Inflammatory macrophage (primary cell): ENCODE results near the gene GK.
A peak's percentile ranks its signal among the peaks of the same experiment; 100 is the strongest.
"Not testable (repeated sequence)": the region's sequence is repeated elsewhere in the genome, so short reads cannot be mapped to it uniquely, and the experiment has no call there.

Experiments used
- DNase-seq, 2 donors: peaks; one replicate each; pipeline ENCODE4 v3.0.0-alpha.2; 2020 to 2022
- total RNA-seq, 18 experiments: gene quantifications; one replicate each; lab custom pipeline; 2026; ENCODE audit warnings: mixed read lengths in 6 of 18, inconsistent platforms in 2 of 18; lab: John Stamatoyannopoulos, UW

Gene GK
- total RNA-seq: 32.1 to 107 (median 75.4) reads per million in 18 experiments

GRCh38 chrX:30653415-30654131, at the start of gene GK:
Gene GK, plus strand, starts transcription at chrX:30653423. Its CDS starts 115 bp downstream, at chrX:30653538.
- no peak for DNase-seq

DNA sequence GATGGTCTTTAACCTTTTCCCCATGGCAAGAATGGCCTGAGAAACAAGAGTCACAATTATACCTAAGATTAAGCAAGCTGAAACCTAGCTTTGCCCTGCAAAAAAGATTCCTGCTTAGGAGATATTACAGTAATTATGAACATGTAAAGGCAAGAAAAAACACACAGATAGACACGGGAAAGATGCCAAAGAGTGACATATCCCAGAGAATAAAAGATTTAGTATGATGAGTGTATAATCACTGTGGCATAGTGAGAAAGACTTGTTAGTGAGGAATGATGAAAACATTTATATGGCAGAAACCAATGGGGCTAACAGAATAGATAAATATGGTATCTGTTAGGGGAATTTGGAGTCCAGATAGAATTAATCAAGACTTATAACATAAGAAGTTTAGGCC, 46.1 kb upstream of the GK start:
- no peak for DNase-seq

DNA sequence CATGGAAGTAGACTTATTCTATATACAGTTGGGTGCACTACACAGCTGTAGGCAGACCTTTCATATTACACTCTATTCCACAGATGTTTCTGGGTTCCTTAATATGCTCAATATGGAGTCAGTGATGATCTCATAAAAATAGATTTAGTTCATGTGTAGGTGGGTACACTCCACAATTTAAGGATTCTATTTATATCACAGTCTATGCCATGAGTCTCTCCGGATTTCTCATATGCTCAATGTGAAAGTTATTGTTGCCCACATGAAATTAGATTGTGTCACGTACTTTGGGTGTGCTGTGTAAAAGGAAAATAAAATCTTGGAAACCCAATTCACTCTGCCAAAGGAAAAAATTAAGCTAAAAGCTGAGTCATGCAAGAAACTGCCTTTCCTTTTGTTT, 43.2 kb upstream of the GK start:
- peak; percentile 36 to 45 for DNase-seq

DNA sequence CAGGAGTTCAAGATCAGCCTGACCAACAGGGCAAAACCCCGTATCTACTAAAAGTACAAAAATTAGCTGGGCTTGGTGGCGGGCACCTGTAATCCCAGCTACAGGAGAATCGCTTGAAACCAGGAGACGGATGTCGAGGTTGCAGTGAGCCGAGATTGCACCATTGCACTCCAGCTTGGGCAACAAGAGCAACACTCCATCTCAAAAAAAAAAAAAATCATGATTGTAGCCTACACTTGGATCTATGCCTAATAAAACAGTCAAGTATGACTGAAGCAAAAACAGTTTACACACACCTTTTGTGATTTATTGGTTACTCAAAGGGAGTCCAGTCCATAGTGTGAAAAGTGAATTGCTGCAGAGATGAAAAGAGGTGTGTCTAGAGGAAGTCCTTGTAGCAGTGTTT, 41.0 kb upstream of the GK start:
- DNase-seq: peak in 1 of 2 donors; percentile 24

- DNase-seq: peak; percentile 80 to 93
Observed at GRCh38 chrX:30613721-30614120, 39.5 kb upstream of the GK start.

- DNase-seq: peak; percentile 35 to 41
Observed at GRCh38 chrX:30615229-30615628, 38.0 kb upstream of the GK start.

- peak; percentile 49 to 55 for DNase-seq
Observed at GRCh38 chrX:30618160-30618765, 35.0 kb upstream of the GK start.

GRCh38 chrX:30620125-30620524, 33.1 kb upstream of the GK start:
- DNase-seq: no peak

DNA sequence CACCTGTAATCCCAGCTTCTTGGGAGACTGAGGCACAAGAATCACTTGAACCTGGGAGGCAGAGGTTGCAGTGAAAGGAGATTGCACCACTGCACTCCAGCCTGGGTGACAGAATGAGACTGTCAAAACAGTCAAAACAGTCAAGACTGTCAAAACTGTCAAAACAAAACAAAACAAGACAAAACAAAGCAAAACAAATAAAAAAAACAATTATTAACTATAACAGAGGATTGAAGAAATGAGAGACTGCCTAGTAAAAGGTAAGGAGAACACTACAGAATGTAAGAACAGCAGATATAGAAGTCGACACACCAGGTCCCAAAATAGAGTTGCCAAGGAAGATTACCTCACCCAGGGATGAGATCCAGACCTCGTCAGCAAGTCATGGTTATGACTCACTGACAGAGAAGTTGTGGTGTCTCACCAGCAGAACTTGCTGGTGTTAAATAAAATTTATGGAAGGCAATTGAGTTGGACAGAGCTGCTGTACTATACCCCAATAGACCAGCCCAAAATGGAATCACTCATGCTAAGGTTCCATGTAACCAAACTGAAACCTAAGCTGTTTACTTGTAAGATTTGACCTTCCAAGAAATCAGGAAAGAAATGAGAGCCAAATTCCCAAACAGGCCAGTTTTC, 32.1 kb upstream of the GK start:
- DNase-seq: peak; percentile 73 to 83

GRCh38 chrX:30622361-30622760, 30.9 kb upstream of the GK start:
- DNase-seq: no peak

- no peak for DNase-seq
Observed at GRCh38 chrX:30626402-30626801, 26.8 kb upstream of the GK start.

GRCh38 chrX:30627818-30628652, 25.2 kb upstream of the GK start:
- DNase-seq: peak; percentile 43 to 72

DNA sequence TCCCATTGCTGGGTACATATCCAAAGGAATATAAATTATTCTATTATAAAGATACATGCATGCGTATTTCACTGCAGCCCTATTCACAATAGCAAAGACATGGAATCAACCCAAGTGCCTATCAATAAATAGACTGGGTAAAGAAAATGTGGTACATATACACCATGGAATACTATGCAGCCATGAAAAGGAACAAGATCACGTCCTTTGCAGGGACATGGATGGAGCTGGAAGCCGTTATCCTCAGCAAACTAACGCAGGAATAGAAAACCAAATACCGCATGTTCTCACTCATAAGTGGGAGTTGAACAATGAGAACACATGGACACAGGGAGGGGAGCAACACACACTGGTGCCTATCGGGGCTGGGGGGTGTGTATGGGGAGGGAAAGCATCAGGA, 19.2 kb upstream of the GK start:
- DNase-seq: not testable (repeated sequence)

DNA sequence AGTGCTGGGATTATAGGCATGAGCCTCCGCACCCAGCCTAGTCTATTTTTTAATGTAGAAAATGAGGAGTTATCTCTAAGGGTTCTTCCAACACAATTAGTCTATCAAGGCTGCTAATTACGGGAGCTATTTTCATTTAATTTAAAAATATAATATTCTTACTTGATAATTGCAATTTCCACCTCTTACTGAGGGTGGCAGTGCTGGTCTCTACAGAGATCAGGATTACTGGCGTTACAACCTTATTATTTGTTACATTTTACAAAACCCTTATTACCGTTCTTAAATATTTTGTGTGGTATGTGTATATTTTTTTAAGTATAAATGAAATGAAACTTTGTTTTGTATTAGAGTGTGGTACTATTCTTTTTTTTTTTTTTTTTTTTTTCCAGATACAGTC, 17.6 kb upstream of the GK start:
- peak; percentile 37 to 52 for DNase-seq

- peak; percentile 76 to 80 for DNase-seq
Observed at GRCh38 chrX:30637874-30638815, 15.1 kb upstream of the GK start.

DNA sequence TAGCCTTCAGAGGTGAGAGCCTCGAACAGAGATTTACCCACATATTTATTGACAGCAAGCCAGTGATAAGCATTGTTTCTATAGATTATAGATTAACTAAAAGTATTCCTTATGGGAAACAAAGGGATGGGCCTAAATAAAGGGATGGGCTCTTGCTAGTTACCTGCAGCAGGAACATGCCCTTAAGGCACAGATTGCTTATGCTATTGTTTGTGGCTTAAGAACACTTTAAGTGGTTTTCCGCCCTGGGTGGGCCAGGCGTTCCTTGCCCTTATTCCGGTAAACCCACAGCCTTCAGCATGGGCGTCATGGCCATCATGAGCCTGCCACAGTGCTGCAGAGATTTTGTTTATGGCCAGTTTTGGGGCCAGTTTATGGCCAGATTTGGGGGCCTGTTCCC, 13.5 kb upstream of the GK start:
- DNase-seq: not testable (repeated sequence)

GRCh38 chrX:30642642-30643041, 10.6 kb upstream of the GK start:
- no peak for DNase-seq

DNA sequence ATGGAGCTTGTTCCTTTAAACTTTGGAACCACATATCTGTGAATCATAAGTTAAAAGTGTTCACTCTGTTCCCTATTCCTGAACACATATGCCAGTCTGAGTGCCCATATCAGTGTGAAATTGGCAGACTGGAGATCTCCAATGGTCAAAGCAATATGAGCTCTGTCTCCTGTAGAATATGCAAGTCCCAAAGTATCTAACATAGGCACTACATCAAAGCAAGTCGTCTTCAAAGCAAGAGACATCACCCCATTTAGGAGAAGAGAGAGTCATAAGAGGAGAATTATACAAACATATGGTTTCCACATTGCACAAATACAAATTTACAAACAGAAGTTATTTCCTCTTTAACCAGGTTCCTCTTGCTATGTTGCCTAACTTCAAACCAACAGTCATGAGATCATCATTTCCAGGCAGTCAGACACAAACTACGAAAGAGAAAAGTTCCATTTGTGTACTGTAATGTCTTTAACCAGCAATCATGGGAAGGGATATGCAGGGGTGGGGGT, 9.9 kb upstream of the GK start:
- peak; percentile 80 to 88 for DNase-seq

DNA sequence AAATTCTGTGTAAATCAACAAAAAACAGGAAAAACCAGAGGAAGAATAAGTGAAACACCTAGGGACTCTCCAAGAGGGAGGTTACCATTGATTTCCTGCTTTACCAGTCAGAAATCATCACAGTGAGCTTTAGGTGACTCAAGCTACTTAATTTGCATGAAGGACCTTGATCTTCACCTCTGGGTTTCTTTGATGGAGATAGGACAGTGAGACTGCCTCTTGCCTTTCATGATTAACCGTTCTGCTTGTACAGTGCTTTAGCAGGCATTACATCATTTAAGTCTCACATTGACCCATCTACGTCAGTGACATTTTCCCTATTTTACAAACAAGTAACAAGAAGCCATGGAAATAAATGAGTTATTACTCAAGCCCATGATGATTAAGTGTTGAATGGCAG, 3.4 kb upstream of the GK start:
- DNase-seq: peak in 1 of 2 donors; percentile 47

GRCh38 chrX:30652527-30653414, 452 bp upstream of the GK start:
- DNase-seq: peak; percentile 90 to 93
